NCI-H1092 (cell line): Measurements from ENCODE around the gene L3MBTL2.

Experiments
- DNase-seq: peaks from one replicate; lab custom pipeline; 2025; lab: John Stamatoyannopoulos, UW

The L3MBTL2 gene

DNA sequence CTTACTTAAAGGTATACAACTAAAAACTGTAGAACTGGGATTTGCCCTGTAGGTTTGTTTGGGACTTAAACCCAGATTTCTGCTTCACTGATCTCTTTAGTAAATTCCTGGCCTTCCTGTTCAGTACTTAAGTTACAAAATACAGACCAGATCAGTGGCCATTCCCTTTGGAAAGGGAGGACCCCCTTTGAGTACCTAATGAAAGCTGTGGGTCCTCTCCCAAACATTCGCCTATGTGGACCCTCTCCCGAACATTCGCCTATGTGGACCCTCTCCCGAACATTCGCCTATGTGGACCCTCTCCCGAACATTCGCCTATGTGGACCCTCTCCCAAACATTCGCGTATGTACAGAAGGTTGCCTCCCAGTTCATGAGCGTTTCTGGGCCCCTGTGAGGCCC lies 10.3 kb downstream of the L3MBTL2 start:
- DNase-seq, result no peak

GRCh38 chr22:41215926-41216325 lies 10.8 kb downstream of the L3MBTL2 start:
- no peak for DNase-seq

- DNase-seq, result peak; percentile 46
Observed at GRCh38 chr22:41216984-41217383, 11.9 kb downstream of the L3MBTL2 start.

- DNase-seq, result peak; percentile 46
Observed at GRCh38 chr22:41217553-41218157, 12.5 kb downstream of the L3MBTL2 start.

DNA sequence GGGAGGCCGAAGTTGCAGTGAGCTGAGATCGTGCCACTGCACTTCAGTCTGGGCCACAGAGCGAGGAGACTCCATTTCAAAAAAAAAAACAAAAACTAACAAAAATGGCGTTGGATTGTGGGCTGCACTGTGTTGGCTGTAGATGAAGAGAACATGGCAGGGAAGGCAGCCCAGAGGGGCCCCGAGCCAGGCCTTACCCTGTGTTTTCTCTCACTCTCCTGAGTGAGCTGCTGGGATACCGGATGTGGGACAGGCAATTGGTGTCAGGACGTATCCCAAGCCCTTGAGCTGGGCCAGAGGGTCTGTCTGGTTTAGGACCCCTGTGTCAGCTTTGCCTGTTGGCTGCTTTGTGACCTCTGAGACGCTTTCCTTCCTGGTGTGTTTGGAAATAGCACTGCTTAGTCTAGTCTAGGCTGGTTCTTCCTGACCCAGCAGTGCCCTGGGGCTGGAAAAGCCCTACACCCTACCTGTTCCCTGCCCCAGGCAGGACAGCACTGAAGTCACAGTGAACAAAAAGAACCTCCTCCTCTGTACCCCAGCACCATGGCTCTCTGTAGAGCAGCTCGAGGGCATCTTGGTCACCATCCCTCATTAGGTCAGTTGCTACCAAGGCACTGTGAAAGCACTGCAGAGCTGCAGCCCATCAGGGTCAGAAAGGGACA lies 17.9 kb downstream of the L3MBTL2 start:
- DNase-seq, result no peak

- no peak for DNase-seq
Observed at GRCh38 chr22:41223535-41223934, 18.4 kb downstream of the L3MBTL2 start.

GRCh38 chr22:41226723-41227655 lies 21.9 kb downstream of the L3MBTL2 start:
- DNase-seq, result no peak

GRCh38 chr22:41229215-41229614 lies 24.1 kb downstream of the L3MBTL2 start:
- no peak for DNase-seq

DNA sequence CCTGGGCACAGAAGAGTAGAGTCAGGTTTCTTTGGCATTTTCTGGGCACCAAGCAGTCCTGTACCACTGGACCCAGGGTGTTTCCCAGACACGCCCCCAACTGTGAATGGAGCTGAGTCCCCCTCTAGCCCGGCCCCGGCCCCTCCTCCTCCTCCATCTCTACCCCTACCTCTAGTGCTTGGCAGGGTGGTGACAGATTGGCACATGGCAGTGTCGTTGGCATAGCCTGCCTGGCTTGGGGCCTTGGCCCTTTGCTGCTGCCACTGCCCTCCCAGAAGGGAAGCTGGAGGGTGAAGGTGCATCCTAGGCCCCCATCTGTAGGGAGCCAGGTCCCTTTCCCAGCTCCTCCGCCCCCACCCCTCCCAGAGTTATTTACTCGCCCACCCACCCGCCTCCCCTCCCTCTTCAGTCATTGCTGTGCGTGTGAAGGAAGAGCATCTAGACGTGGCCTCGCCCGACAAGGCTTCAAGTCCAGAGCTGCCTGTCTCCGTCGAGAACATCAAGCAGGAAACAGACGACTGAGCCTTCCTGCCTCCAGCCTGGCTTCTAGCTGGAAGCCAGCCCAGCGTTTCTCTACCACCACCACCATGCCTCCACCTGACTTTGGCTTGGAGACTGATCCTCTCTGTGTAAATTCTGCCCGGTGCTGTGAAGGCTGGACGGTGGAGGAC lies 24.8 kb downstream of the L3MBTL2 start:
- DNase-seq, result no peak

DNA sequence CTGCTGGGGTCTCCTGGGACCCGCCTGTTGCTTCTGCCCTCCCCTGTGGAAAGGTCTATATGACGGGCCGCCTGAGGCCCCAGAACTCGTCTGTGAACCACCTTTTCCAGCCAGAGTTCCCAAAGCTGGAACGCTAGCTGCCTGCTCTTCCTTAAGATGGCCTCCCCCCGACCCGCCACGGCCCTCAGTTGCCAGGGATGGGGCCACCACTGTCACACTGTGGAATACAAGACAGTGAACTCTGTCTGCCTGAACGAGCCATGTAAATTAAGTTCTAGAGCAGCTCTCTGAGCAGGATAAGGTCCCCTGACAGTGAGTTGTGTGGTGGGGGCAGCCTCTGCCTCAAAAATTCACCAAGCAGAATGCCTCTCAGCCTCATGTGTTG lies 25.3 kb downstream of the L3MBTL2 start:
- DNase-seq, result no peak

- DNase-seq, result no peak
Observed at GRCh38 chr22:41231369-41231768, 26.3 kb downstream of the L3MBTL2 start.

GRCh38 chr22:41234815-41235695 lies 29.9 kb downstream of the L3MBTL2 start:
- no peak for DNase-seq

DNA sequence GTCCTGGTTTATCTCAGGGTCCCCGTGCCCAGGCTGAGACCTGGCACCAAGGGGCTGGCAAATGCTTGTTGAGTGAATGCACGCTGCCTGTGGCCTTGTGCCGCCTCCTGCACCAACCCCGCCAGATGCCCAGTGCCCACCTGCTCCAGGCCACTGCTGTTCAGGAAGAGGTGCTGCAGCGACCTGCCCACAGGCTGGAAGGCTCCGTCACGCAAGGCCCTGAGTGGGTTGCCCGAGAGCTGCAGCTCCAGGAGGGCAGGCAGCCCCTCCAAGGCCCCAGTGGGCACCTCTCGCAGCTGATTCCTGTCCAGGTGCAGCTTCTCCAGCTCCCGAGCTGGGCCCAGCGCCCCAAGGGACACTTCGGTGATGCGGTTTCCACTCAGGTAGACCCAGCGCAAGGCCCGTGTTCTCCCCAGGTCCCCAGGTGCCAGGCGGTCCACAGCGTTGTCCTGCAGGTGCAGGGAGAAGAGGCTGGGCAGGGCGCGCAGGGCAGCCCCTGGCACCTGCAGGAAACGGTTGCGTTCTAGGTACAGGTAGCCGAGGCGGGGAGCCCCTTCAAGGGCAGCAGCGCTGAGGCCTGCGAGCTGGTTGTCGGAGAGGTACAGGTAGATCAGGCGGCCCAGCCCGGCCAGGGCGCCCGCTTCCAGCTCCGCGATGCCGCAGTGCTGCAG lies 32.1 kb downstream of the L3MBTL2 start:
- DNase-seq, result no peak

DNA sequence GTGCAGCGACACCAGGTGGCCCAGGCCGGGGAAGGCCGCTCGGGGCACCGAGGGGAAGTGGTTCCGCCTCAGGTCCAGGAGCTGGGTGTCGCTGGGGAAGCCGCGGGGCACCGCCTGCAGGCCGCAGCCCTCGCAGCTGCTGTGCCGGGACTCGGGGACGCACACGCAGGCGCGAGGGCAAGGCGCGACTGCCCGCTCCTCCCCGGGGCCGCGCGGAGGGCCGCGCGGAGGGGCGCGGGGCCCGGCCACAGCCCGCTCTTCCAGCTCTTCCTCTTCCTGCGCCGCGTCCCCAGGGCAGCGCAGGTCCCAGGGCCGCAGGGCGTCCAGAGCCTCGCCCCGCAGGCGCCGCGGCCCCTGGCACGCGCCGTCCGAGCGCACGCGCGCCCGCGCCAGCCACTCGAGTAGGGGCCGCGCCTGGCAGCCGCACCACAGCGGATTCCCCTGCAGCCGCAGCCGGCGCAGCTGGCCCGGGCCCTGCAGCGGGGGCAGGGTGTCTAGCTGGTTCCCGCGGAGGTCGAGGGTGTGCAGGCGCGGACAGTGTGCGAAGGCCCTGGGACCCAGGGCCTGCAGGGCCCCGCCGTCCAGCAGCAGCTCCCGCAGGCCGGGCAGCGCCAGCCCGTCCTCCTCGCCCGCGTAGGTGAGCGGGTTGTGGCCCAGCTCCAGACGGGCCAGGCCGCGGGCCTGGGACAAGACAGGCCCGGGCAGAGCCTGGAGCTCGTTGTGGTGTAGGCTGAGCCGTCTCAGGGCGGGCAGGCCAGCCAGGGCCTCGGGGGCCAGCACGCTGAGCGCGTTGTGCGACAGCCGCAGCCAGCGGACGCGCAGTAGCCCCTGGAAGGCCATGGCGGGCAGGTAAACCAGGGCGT lies 32.8 kb downstream of the L3MBTL2 start:
- DNase-seq, result peak; percentile 70

- no peak for DNase-seq
Observed at GRCh38 chr22:41238570-41239442, 33.7 kb downstream of the L3MBTL2 start.

DNA sequence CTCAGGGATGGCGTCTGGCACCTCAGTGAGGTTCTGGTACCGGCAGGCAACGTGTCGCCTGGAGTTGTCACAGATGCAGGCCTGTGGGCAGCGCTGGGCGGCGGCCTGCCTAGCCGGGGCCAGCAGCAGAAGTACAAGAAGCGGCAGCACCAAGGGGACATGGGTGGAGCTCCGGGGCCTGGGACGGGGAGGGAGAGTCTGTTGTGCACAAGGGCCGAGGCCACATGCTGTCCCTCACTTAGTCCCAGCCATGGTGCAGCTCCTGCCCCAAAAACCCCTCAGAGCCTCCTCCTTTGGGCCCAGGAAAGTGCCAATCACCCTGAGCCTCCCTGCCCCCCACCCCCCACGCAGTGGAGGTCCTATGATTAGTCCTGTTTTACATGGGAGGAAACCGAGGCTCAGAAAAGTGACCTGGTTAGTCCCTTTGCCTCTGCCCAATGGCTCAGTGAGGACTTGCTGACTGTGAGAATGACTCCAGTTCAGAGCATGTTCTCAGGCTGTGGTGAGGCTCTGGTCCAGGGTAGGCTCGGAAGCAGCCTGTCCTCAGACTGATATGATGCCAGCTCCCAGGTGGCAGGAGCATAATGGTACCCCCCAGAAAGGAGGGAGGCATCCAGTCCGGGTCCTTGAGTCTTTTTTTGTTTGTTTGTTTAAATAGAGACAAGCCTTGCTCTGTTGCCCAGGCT lies 34.5 kb downstream of the L3MBTL2 start:
- no peak for DNase-seq

- no peak for DNase-seq
Observed at GRCh38 chr22:41240377-41241132, 35.4 kb downstream of the L3MBTL2 start, which contains the start of gene CHADL. TSS of gene CHADL (minus strand) at chr22:41240931. CDS start at chr22:41240881, 50 bp downstream.
